ENCODE measurements around the gene PCDHAC2. TPM values are rescaled to one million over a fixed set of nuclear protein-coding genes. Genes with fewer than 3 reads are reported as not detected.

The PCDHAC2 gene
- total RNA-seq, 3 donors from 2014 or later = not detected

GRCh38 chr5:140969880-140970279, 3.6 kb downstream of the PCDHAC2 start:
- ATAC-seq (no peak), DNase-seq (no peak)
- Mint-ChIP-seq H3K36me3 (ENCODE audit: insufficient read depth) (no peaks in the 10 kb centered on the region), H3K4me1 (ENCODE audit: low read depth) (no peaks in the 10 kb centered on the region), H3K27me3 (ENCODE audit: low read depth) (peaks cover 28% of the 10 kb centered on the region), H3K4me3 (no peak overlapping the region), H3K9me3 (no peaks in the 10 kb centered on the region)

GRCh38 chr5:140973550-140973949, 7.3 kb downstream of the PCDHAC2 start:
- H3K4me1 Mint-ChIP-seq (ENCODE audit: low read depth) = no peaks in the 10 kb centered on the region
- H3K27me3 Mint-ChIP-seq (ENCODE audit: low read depth) = peaks cover 7% of the 10 kb centered on the region
- ATAC-seq = no peak
- no peak for DNase-seq
- H3K9me3 Mint-ChIP-seq = no peaks in the 10 kb centered on the region
- H3K36me3 Mint-ChIP-seq (ENCODE audit: insufficient read depth) = no peaks in the 10 kb centered on the region
- no peak overlapping the region for H3K4me3 Mint-ChIP-seq

GRCh38 chr5:140977003-140977402, 10.7 kb downstream of the PCDHAC2 start:
- no peak for ATAC-seq
- DNase-seq = no peak
- Mint-ChIP-seq H3K4me3 (no peak overlapping the region), H3K36me3 (ENCODE audit: insufficient read depth) (no peaks in the 10 kb centered on the region), H3K27me3 (ENCODE audit: low read depth) (peaks cover 10% of the 10 kb centered on the region), H3K9me3 (no peaks in the 10 kb centered on the region), H3K4me1 (ENCODE audit: low read depth) (no peaks in the 10 kb centered on the region)

GRCh38 chr5:140978260-140978659, 12.0 kb downstream of the PCDHAC2 start:
- peaks cover 10% of the 10 kb centered on the region for H3K27me3 Mint-ChIP-seq (ENCODE audit: low read depth)
- ATAC-seq (no peak), DNase-seq (no peak)
- no peak overlapping the region for H3K4me3 Mint-ChIP-seq
- H3K36me3 Mint-ChIP-seq (ENCODE audit: insufficient read depth) = no peaks in the 10 kb centered on the region
- no peaks in the 10 kb centered on the region for H3K4me1 Mint-ChIP-seq (ENCODE audit: low read depth)
- no peaks in the 10 kb centered on the region for H3K9me3 Mint-ChIP-seq

GRCh38 chr5:140978983-140979382, 12.7 kb downstream of the PCDHAC2 start:
- ATAC-seq (no peak), DNase-seq (no peak)
- no peaks in the 10 kb centered on the region for H3K9me3 Mint-ChIP-seq
- H3K4me1 Mint-ChIP-seq (ENCODE audit: low read depth) = no peaks in the 10 kb centered on the region
- no peaks in the 10 kb centered on the region for H3K36me3 Mint-ChIP-seq (ENCODE audit: insufficient read depth)
- H3K4me3 Mint-ChIP-seq = no peak overlapping the region
- H3K27me3 Mint-ChIP-seq (ENCODE audit: low read depth) = peaks cover 10% of the 10 kb centered on the region

GRCh38 chr5:140982083-140982716, 15.9 kb downstream of the PCDHAC2 start:
- no peak for DNase-seq
- no peaks in the 10 kb centered on the region for H3K4me1 Mint-ChIP-seq (ENCODE audit: low read depth)
- no peak for ATAC-seq
- H3K9me3 Mint-ChIP-seq = no peaks in the 10 kb centered on the region
- H3K27me3 Mint-ChIP-seq (ENCODE audit: low read depth) = peaks cover 5% of the 10 kb centered on the region
- no peaks in the 10 kb centered on the region for H3K36me3 Mint-ChIP-seq (ENCODE audit: insufficient read depth)
- no peak overlapping the region for H3K4me3 Mint-ChIP-seq

GRCh38 chr5:140986117-140986521, 19.8 kb downstream of the PCDHAC2 start:
- DNase-seq = no peak
- Mint-ChIP-seq H3K4me3 (no peak overlapping the region), H3K9me3 (no peaks in the 10 kb centered on the region), H3K36me3 (ENCODE audit: insufficient read depth) (no peaks in the 10 kb centered on the region), H3K4me1 (ENCODE audit: low read depth) (no peaks in the 10 kb centered on the region), H3K27me3 (ENCODE audit: low read depth) (peaks cover 5% of the 10 kb centered on the region)
- ATAC-seq = no peak

- no peaks in the 10 kb centered on the region for H3K36me3 Mint-ChIP-seq (ENCODE audit: insufficient read depth)
- no peaks in the 10 kb centered on the region for H3K4me1 Mint-ChIP-seq (ENCODE audit: low read depth)
- DNase-seq (no peak), ATAC-seq (no peak)
- no peaks in the 10 kb centered on the region for H3K9me3 Mint-ChIP-seq
- H3K27me3 Mint-ChIP-seq (ENCODE audit: low read depth) = peaks cover 9% of the 10 kb centered on the region
- H3K4me3 Mint-ChIP-seq = no peak overlapping the region
Measured at GRCh38 chr5:140988100-140988499, 21.8 kb downstream of the PCDHAC2 start.

- H3K9me3 Mint-ChIP-seq = no peaks in the 10 kb centered on the region
- H3K27me3 Mint-ChIP-seq (ENCODE audit: low read depth) = peaks cover 9% of the 10 kb centered on the region
- no peak for DNase-seq
- no peaks in the 10 kb centered on the region for H3K4me1 Mint-ChIP-seq (ENCODE audit: low read depth)
- ATAC-seq = no peak
- H3K36me3 Mint-ChIP-seq (ENCODE audit: insufficient read depth) = no peaks in the 10 kb centered on the region
- H3K4me3 Mint-ChIP-seq = no peak overlapping the region
Measured at GRCh38 chr5:140988608-140989007, 22.3 kb downstream of the PCDHAC2 start.

GRCh38 chr5:140989254-140990020, 23.2 kb downstream of the PCDHAC2 start:
- H3K36me3 Mint-ChIP-seq (ENCODE audit: insufficient read depth) = no peaks in the 10 kb centered on the region
- ATAC-seq = no peak

GRCh38 chr5:140992828-140993227, 26.6 kb downstream of the PCDHAC2 start:
- ATAC-seq (no peak), DNase-seq (no peak)
- H3K4me3 Mint-ChIP-seq = no peak overlapping the region
- H3K4me1 Mint-ChIP-seq (ENCODE audit: low read depth) = no peaks in the 10 kb centered on the region
- no peaks in the 10 kb centered on the region for H3K9me3 Mint-ChIP-seq
- H3K27me3 Mint-ChIP-seq (ENCODE audit: low read depth) = peaks cover 9% of the 10 kb centered on the region
- no peaks in the 10 kb centered on the region for H3K36me3 Mint-ChIP-seq (ENCODE audit: insufficient read depth)

More at GRCh38 chr5:140989254-140990020, 23.2 kb downstream of the PCDHAC2 start:
- Mint-ChIP-seq H3K27me3 (ENCODE audit: low read depth) (peaks cover 9% of the 10 kb centered on the region), H3K4me3 (no peak overlapping the region), H3K4me1 (ENCODE audit: low read depth) (no peaks in the 10 kb centered on the region), H3K9me3 (no peaks in the 10 kb centered on the region)
- no peak for DNase-seq

GRCh38 chr5:140996060-140996459, 29.8 kb downstream of the PCDHAC2 start:
- Mint-ChIP-seq H3K4me1 (ENCODE audit: low read depth) (no peaks in the 10 kb centered on the region), H3K27me3 (ENCODE audit: low read depth) (peaks cover 18% of the 10 kb centered on the region), H3K9me3 (no peaks in the 10 kb centered on the region), H3K36me3 (ENCODE audit: insufficient read depth) (no peaks in the 10 kb centered on the region), H3K4me3 (no peak overlapping the region)
- ATAC-seq (no peak), DNase-seq (no peak)

GRCh38 chr5:140998921-140999410, 32.7 kb downstream of the PCDHAC2 start:
- DNase-seq = no peak
- Mint-ChIP-seq H3K9me3 (no peaks in the 10 kb centered on the region), H3K4me3 (no peak overlapping the region), H3K36me3 (ENCODE audit: insufficient read depth) (no peaks in the 10 kb centered on the region), H3K4me1 (ENCODE audit: low read depth) (peaks cover 8% of the 10 kb centered on the region), H3K27me3 (ENCODE audit: low read depth) (peaks cover 36% of the 10 kb centered on the region)
- no peak for ATAC-seq

- Mint-ChIP-seq H3K27me3 (ENCODE audit: low read depth) (peaks cover 44% of the 10 kb centered on the region), H3K4me1 (ENCODE audit: low read depth) (peaks cover 8% of the 10 kb centered on the region), H3K36me3 (ENCODE audit: insufficient read depth) (no peaks in the 10 kb centered on the region), H3K4me3 (no peak overlapping the region), H3K9me3 (peaks cover 1% of the 10 kb centered on the region)
- DNase-seq (no peak), ATAC-seq (no peak)
Measured at GRCh38 chr5:141001446-141001843, 35.2 kb downstream of the PCDHAC2 start.

Data from activated T-cell treated with anti-CD3 and anti-CD28 coated beads, Interleukin-2, amount 50 U/mL, for 4 hours (primary cell).